ENCODE measurements around the gene HSP90AA1.

The HSP90AA1 gene

GRCh38 chr14:102046337-102047278 lies 40.2 kb downstream of the HSP90AA1 start:
- peak; percentile 49 for TF ChIP-seq CTCF (conservative IDR thresholded peaks at IDR 0.05; ENCODE audit: low read depth, low read length)
- peak; percentile 80 for DNase-seq (ENCODE audit: low read depth)
- no peak overlapping the region for H3K4me3 ChIP-seq (ENCODE audit: low read length)

DNA sequence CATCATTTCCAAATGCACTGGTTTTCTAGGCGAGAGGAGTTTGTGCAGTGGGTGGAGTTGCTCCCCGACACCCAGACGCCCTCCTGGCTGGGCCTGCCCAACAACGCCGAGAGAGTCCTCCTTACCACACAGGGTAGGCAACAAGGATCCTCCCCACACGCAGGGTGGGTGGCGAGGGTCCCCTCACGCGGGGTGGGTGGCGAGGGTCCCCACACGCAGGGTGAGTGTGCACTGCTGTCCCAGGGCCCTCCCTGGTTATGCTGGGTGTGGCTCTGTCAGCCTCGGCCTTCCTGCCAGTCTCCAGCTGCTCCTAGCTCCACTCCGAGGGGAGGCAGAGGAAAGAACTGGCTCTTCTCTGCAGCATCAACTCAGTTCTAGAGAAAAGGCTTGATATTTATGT lies 42.3 kb downstream of the HSP90AA1 start:
- DNase-seq (ENCODE audit: low read depth) = no peak
- no peak for TF ChIP-seq CTCF (conservative IDR thresholded peaks at IDR 0.05; ENCODE audit: low read depth, low read length)
- no peak overlapping the region for H3K4me3 ChIP-seq (ENCODE audit: low read length)

DNA sequence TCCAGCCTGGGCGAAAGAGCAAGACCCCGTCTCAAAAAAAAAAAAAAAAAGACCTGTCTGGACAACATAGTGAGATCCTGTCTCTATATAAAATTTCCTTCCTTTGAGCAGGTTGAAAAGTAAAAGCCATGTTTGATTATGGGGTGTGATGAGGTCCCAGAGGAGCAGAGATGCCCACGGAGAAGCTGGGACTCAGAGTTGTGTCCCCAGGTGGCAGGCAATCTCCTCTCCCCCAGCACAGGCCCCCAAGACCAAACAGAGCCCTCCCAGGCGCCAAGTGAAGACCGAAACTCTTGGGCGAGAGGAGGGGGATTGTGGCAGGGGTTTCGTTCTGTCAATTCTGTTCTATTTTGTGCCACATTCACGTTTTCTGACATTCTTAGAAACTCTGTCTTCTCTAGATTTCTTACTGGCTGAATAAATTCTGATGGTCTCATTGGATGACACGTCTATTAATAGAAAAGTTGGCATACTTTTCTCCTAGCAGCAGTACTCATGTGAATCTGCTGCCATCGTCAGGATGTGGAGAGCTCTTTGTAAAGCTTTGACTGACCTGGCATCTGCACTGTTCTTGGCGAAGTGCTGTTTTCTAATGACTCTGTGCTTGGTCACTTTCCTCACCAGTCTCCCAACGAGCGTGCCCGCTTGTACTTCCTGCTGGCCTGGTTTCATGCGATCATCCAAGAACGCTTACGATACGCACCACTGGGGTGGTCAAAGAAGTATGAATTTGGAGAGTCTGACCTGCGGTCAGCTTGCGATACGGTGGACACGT lies 43.4 kb downstream of the HSP90AA1 start:
- TF ChIP-seq CTCF (conservative IDR thresholded peaks at IDR 0.05; ENCODE audit: low read depth, low read length) = no peak
- no peak overlapping the region for H3K4me3 ChIP-seq (ENCODE audit: low read length)
- DNase-seq (ENCODE audit: low read depth) = no peak

DNA sequence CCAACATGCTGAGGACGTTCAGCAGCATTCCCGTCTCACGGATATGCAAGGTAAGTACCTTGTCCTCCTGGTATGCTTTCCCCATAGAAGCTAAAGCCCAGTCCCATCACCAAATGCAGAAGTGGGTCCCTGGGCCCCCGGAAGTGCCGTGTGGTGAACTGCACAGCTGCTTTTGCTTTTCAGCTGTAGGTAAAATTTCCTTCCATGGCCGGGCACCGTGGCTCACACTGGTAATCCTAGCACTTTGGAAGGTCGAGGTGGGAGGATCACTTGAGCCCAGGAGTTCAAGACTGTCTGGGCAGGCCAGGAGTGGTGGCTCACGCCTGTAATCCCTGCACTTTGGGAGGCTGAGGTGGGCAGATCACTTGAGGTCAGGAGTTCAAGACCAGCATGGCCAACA lies 44.1 kb downstream of the HSP90AA1 start:
- DNase-seq (ENCODE audit: low read depth) = no peak
- no peak for TF ChIP-seq CTCF (conservative IDR thresholded peaks at IDR 0.05; ENCODE audit: low read depth, low read length)
- no peak overlapping the region for H3K4me3 ChIP-seq (ENCODE audit: low read length)

- no peak overlapping the region for H3K4me3 ChIP-seq (ENCODE audit: low read length)
- DNase-seq (ENCODE audit: low read depth) = no peak
- TF ChIP-seq CTCF (conservative IDR thresholded peaks at IDR 0.05; ENCODE audit: low read depth, low read length) = no peak
Observed at GRCh38 chr14:102040153-102040552, 46.7 kb downstream of the HSP90AA1 start.

DNA sequence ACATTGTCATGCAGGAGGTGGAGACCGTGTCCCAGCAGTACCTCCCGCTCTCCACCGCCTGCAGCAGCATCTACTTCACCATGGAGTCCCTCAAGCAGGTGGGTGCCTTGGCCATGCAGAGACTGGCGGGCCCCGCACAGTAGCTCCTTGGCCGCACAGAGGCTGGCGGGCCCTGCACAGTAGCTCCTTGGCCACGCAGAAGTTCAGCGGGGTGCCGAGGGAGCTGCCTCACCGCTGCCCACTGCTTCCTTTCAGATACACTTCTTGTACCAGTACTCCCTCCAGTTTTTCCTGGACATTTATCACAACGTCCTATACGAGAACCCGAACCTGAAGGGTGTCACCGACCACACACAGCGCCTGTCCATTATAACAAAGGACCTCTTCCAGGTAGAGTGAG lies 47.7 kb downstream of the HSP90AA1 start:
- no peak overlapping the region for H3K4me3 ChIP-seq (ENCODE audit: low read length)
- no peak for DNase-seq (ENCODE audit: low read depth)
- TF ChIP-seq CTCF (conservative IDR thresholded peaks at IDR 0.05; ENCODE audit: low read depth, low read length) = no peak

All from retinal pigment epithelial cell (primary cell).